Calu3 (cell line): ENCODE measurements around the gene LBP. TPM values are rescaled to one million over a fixed set of nuclear protein-coding genes. Genes with fewer than 3 reads are reported as not detected.

Experiments used
- BruUV-seq: library from RNA; stranded (reverse); fragments of 400-500 nt; replicated peaks from 2 replicates; lab custom pipeline; 2021; lab: Mats Ljungman, UMichigan
- CTCF ChIA-PET: fragments of 300-600 bp; sonication (Branson Sonifier 250); formaldehyde crosslinking; loops from one replicate; lab custom pipeline; 2022; ENCODE audit warnings: antibody characterized with exemption; lab: Charles Lee
- DNase-seq: peaks from one replicate; pipeline ENCODE4 v3.0.0; 2022
- H3K27ac Mint-ChIP-seq: one replicate; pipeline ENCODE4 v1.8.0; 2022; ENCODE audit warnings: mixed read lengths; ENCODE audit not compliant: unreplicated experiment
- H3K27me3 Mint-ChIP-seq: one replicate; pipeline ENCODE4 v1.8.0; 2022; ENCODE audit warnings: mixed read lengths; ENCODE audit not compliant: unreplicated experiment
- H3K36me3 Mint-ChIP-seq: one replicate; pipeline ENCODE4 v1.8.0; 2022; ENCODE audit warnings: mild to moderate bottlenecking, moderate library complexity, mixed read lengths; ENCODE audit not compliant: insufficient read depth, unreplicated experiment
- H3K4me1 Mint-ChIP-seq: one replicate; pipeline ENCODE4 v1.8.0; 2022; ENCODE audit warnings: mild to moderate bottlenecking, low read depth, mixed read lengths; ENCODE audit not compliant: unreplicated experiment
- H3K4me3 Mint-ChIP-seq: one replicate; pipeline ENCODE4 v1.8.0; 2022; ENCODE audit warnings: mild to moderate bottlenecking, low read depth, moderate library complexity, mixed read lengths; ENCODE audit not compliant: unreplicated experiment
- H3K9me3 Mint-ChIP-seq: one replicate; pipeline ENCODE4 v1.8.0; 2022; ENCODE audit warnings: low read depth, mixed read lengths; ENCODE audit not compliant: unreplicated experiment
- intact Hi-C: fragments of 100-400 bp; cut with micrococcal nuclease; formaldehyde crosslinking; loops from one replicate; pipeline ENCODE4 v1.10.0; 2022; ENCODE audit not compliant: unreplicated experiment
- total RNA-seq: library from RNA; stranded (reverse); gene quantifications from 2 replicates; pipeline ENCODE4 v1.2.3, GENCODE V29; 2022
- TF ChIP-seq, protein P1 (sequence below): fragments of 200-600 bp; IDR thresholded peaks from one replicate; pipeline ENCODE4 v1.8.0; 2022; ENCODE audit warnings: antibody characterized with exemption; ENCODE audit not compliant: unreplicated experiment

Gene LBP
- total RNA-seq, 1 experiment from 2014 or later, result not detected

DNA sequence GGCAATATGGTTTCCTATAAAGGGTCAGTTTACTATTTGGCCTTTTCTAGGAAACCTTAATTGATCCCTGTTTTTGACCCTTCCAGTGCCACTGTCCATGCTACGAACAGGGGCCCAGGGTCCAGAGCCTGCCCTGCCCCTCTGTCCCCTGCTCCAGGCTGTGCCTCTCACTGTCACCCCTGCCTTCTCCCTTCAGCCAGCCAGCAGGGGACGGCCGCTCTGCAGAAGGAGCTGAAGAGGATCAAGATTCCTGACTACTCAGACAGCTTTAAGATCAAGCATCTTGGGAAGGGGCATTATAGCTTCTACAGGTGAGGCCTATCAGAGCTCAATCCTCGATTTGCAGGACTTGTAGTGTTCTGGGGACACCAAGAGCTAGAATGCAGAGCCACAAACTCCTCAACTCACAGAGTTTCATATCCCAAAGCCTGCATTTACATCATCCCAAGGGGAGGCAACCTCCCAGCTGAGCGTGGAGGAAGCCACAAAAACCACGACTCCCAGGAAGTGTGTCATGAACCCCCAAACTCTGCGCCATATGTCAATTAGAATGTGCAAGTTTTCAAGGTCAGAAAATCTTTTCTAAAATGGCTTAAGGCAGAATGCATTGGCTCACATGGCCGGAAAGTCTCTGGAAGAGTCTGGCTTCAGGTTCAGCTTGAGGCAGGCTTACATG lies 38.8 kb upstream of the LBP start:
- H3K36me3 Mint-ChIP-seq, result no peaks in the 10 kb centered on the region
- no peaks in the 10 kb centered on the region for H3K4me1 Mint-ChIP-seq
- TF ChIP-seq, protein P1, sequence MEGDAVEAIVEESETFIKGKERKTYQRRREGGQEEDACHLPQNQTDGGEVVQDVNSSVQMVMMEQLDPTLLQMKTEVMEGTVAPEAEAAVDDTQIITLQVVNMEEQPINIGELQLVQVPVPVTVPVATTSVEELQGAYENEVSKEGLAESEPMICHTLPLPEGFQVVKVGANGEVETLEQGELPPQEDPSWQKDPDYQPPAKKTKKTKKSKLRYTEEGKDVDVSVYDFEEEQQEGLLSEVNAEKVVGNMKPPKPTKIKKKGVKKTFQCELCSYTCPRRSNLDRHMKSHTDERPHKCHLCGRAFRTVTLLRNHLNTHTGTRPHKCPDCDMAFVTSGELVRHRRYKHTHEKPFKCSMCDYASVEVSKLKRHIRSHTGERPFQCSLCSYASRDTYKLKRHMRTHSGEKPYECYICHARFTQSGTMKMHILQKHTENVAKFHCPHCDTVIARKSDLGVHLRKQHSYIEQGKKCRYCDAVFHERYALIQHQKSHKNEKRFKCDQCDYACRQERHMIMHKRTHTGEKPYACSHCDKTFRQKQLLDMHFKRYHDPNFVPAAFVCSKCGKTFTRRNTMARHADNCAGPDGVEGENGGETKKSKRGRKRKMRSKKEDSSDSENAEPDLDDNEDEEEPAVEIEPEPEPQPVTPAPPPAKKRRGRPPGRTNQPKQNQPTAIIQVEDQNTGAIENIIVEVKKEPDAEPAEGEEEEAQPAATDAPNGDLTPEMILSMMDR, result no peak
- H3K27me3 Mint-ChIP-seq, result peaks cover 45% of the 10 kb centered on the region
- no TSS peak for BruUV-seq
- H3K4me3 Mint-ChIP-seq, result no peak overlapping the region
- H3K27ac Mint-ChIP-seq, result no peak overlapping the region
- no peak for DNase-seq
- intact Hi-C loops, result loop anchor here (5.0 kb wide), 1 partner anchor 255 kb away; no protein-coding TSS in a partner anchor
- CTCF ChIA-PET, result interaction anchor here (0.5 kb wide), 1 partner anchor 155 kb away, joined by 3 read pairs; no protein-coding TSS in a partner anchor
- no peaks in the 10 kb centered on the region for H3K9me3 Mint-ChIP-seq

DNA sequence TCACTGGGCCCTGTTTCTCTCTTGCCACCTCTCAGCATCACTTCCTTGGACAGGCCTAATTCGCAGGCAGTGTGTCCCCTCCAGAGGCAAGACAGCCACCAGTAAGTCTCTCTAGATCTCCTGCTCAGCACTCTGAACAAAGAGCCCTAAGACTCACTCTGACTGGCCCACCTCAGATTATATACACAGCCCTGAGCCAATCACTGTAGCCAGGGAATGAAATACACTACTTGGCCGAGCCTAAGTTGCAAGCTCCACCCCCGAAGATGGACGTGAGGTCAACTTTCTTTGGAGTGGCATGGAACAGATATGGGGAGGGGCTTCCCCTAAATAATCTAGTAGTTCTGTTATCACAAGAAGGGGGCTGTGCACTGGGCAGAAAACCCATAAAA lies 38.2 kb upstream of the LBP start:
- Mint-ChIP-seq H3K9me3 (no peaks in the 10 kb centered on the region), H3K27ac (no peak overlapping the region), H3K4me3 (no peak overlapping the region), H3K27me3 (peaks cover 39% of the 10 kb centered on the region), H3K36me3 (no peaks in the 10 kb centered on the region), H3K4me1 (no peaks in the 10 kb centered on the region)
- CTCF ChIA-PET, result interaction anchor here (1.7 kb wide), 1 partner anchor 14 kb away, joined by 4 read pairs; no protein-coding TSS in a partner anchor
- no peak for DNase-seq
- intact Hi-C loops, result loop anchor here (5.0 kb wide), 1 partner anchor 256 kb away; no protein-coding TSS in a partner anchor
- TF ChIP-seq, protein P1, result no peak
- BruUV-seq, result no TSS peak

DNA sequence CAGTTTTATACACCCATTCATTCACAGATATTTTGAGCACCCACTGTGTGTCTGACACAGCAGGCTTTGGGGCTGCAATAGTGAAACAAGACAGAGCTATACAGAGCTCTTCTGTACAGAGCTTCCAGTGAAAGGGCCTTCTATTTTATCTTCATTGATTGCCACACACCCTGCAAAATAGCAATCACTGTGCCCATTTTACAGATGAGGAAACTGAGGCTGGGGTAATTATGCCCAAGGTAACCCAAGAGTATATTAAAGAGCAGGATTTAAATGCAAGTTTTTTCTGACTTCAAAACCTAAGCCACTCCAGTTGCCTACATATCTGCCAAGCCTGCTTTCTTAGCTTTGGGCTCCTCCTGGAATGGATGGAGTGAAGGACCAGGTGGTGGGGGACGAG lies 37.8 kb upstream of the LBP start:
- Mint-ChIP-seq H3K4me3 (no peak overlapping the region), H3K4me1 (no peaks in the 10 kb centered on the region), H3K27ac (no peak overlapping the region), H3K9me3 (no peaks in the 10 kb centered on the region), H3K36me3 (no peaks in the 10 kb centered on the region), H3K27me3 (peaks cover 35% of the 10 kb centered on the region)
- no peak for DNase-seq
- BruUV-seq, result no TSS peak
- TF ChIP-seq, protein P1, result no peak
- intact Hi-C loops, result loop anchor here (5.0 kb wide), 1 partner anchor 256 kb away; no protein-coding TSS in a partner anchor
- CTCF ChIA-PET, result interaction anchor here (1.7 kb wide), 1 partner anchor 13 kb away, joined by 4 read pairs; no protein-coding TSS in a partner anchor

DNA sequence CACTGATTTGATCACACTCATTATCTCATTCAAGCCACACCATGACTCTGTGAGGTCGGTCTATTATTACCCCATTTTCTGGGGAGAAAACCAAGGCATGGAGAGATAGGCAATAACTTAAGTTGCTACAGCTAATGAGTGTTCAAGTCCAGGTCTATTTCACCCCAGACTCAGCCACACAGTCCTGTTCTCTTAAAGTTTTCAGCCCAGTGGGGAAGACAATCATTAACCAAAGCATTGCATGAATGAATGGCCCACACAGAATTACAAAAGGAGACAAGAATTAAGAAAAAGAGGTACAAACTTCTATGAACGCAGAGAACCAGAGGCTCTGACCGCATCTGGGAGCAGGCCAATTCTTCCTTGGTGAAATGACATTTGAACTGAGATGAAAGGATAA lies 35.2 kb upstream of the LBP start:
- TF ChIP-seq, protein P1, result no peak
- intact Hi-C loops, result no loop called here
- no peak overlapping the region for H3K4me3 Mint-ChIP-seq
- BruUV-seq, result no TSS peak
- no peak overlapping the region for H3K27ac Mint-ChIP-seq
- H3K36me3 Mint-ChIP-seq, result no peaks in the 10 kb centered on the region
- DNase-seq, result no peak
- no peaks in the 10 kb centered on the region for H3K4me1 Mint-ChIP-seq
- peaks cover 13% of the 10 kb centered on the region for H3K27me3 Mint-ChIP-seq
- CTCF ChIA-PET, result interaction anchor here (1.0 kb wide), 1 partner anchor 97 kb away, joined by 3 read pairs; no protein-coding TSS in a partner anchor
- no peaks in the 10 kb centered on the region for H3K9me3 Mint-ChIP-seq
